ENCODE data around the gene MYH7B.
A peak's percentile ranks its signal among the peaks of the same experiment; 100 is the strongest.

Gene MYH7B

GRCh38 chr20:34974246-34974645 is 18.6 kb downstream of the MYH7B start:
- no peak for DNase-seq

- no peak for DNase-seq
Observed at GRCh38 chr20:34976286-34976685, 20.6 kb downstream of the MYH7B start.

- DNase-seq, result no peak
Observed at GRCh38 chr20:34977365-34978091, 21.9 kb downstream of the MYH7B start.

GRCh38 chr20:34978092-34978744 is 22.6 kb downstream of the MYH7B start:
- no peak for DNase-seq

GRCh38 chr20:34979366-34980153 is 23.9 kb downstream of the MYH7B start:
- no peak for DNase-seq

GRCh38 chr20:34980543-34981233 is 25.0 kb downstream of the MYH7B start:
- DNase-seq, result no peak

- DNase-seq, result no peak
Observed at GRCh38 chr20:34982270-34983088, 26.8 kb downstream of the MYH7B start.

- DNase-seq, result no peak
Observed at GRCh38 chr20:34983089-34983820, 27.6 kb downstream of the MYH7B start.

GRCh38 chr20:34983995-34984735 is 28.5 kb downstream of the MYH7B start:
- no peak for DNase-seq

- DNase-seq, result no peak
Observed at GRCh38 chr20:34984756-34985261, 29.1 kb downstream of the MYH7B start.

- no peak for DNase-seq
Observed at GRCh38 chr20:34985461-34986310, 30.0 kb downstream of the MYH7B start.

GRCh38 chr20:34986311-34987287 is 30.9 kb downstream of the MYH7B start:
- no peak for DNase-seq

GRCh38 chr20:34987288-34988190 is 31.9 kb downstream of the MYH7B start:
- peak in 1 of 56 donors; percentile 35 for DNase-seq

GRCh38 chr20:34988191-34988540 is 32.5 kb downstream of the MYH7B start:
- peak in 3 of 56 donors; percentile 10 to 25 (median 15) for DNase-seq

- DNase-seq, result no peak
Observed at GRCh38 chr20:34989118-34989517, 33.5 kb downstream of the MYH7B start.

GRCh38 chr20:34989670-34990069 is 34.0 kb downstream of the MYH7B start:
- DNase-seq, result no peak
